Measurements from ENCODE around the gene RARG.

The RARG gene

GRCh38 chr12:53231921-53232645 is at the start of gene RARG:
Gene RARG (minus strand): TSS chr12:53232209. CDS start chr12:53227545, 4,664 bp downstream.
- DNase-seq, result peak; percentile 24

DNA sequence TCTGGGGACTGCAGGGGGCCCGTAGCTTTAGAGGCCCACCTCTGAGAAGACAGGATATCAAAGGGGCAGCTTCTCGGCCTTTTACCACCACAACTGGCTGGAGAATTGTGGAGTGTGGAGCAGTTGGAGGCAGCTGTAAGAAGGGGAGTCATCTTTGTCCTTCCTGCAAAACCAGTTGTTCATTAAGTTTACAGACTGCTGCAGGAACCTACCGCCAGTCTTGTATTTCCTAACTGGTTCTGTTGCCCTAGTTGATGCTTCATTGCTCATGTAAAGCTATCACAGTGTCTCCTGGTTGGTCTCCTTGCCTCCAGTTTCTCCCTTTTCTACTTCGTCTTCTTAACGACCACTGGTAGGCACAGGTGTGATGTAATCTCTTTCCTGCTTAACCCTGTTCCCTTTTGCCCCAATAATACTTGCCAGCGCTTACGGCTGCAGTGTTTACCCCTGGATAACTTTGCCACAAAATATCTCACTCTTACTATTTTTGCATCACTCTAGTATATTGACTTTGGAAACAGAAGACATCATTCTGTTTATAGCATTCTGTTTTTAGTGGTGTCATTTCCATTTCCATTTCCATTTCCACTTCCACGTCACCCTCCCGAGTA is 48.0 kb upstream of the RARG start:
- no peak for DNase-seq

DNA sequence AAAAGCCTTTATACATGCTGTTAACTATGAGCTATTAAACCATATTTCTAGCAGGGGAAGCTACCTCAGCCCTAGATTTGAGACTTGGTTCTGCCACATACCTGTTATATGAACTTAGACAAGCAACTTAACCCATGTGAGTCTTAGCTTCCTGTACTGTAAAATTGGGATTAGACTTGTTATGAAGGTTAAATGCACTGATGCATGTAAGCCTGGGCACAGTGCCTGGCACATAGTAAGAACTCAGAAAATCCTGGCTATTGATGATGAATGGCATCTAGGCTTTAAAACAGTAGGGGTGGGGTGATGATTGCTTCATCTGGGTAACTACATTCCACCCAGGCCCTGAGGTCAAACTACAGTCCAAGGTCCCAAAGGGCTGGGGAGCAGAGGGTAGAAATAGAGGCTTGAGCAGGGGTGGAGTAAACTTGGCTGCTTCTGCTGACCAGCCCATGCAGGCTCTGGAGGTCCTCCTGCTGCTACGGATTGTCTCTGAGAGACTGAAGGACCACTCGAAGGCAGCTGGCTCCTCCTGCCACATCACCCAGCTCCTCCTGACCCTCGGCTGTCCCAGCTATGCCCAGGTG is 47.4 kb upstream of the RARG start:
- DNase-seq, result no peak

GRCh38 chr12:53277981-53278380 is 46.0 kb upstream of the RARG start:
- no peak for DNase-seq

DNA sequence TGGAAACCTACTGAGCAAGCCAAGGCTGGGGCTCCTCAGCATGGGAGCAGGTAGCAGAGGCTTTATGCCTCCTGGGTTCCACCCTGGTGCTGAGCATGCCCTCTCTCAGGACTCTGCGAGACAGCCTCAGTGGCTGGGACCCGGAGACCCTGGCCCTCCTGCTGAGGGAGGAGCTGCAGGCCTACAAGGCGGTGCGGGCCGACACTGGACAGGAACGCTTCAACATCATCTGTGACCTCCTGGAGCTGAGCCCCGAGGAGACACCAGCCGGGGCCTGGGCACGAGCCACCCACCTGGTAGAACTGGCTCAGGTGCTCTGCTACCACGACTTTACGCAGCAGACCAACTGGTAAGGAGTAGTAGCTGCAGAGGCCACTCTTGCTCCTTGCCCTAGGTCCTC is 44.5 kb upstream of the RARG start:
- DNase-seq, result no peak

- DNase-seq, result no peak
Observed at GRCh38 chr12:53274445-53274844, 42.4 kb upstream of the RARG start.

GRCh38 chr12:53268630-53269562 is 36.9 kb upstream of the RARG start:
- DNase-seq, result no peak

DNA sequence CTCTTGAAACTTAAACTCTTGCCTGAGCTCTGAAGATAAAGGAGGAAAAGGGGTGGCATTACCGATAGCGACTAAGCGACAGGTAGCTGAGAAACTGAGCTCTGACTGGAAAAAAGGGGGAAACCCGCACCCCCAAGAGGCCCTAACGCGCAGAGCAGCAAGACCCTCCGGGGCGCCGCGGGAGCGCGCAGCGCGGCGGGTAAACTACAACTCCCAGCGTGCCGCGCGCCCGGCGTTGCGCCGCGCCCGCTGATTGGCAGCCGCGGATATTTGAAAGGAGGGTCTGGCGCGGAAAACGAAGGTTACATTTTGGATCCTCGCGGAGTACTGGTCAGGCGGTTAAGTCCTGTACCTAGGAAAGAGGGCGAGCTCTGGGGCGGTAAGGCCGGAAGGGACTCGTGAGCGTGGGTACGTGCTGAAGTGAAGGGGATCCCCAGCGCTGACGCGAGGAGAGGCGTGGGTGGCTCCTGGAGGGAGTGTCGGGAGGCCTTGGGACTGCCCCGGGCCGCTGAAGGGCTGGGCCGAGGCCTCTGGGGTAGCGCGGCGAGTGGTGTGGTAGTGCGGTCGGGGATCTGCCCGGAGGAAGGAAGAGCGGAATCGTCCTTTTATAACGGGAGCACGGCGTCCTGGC is 36.1 kb upstream of the RARG start, which contains the start of gene ESPL1:
ESPL1 (plus strand) TSS at position 301 of the 631 bp plus-strand sequence. CDS start 468 bp downstream, outside the sequence.
- peak; percentile 44 for DNase-seq

GRCh38 chr12:53267306-53267998 is 35.4 kb upstream of the RARG start:
- DNase-seq, result no peak

DNA sequence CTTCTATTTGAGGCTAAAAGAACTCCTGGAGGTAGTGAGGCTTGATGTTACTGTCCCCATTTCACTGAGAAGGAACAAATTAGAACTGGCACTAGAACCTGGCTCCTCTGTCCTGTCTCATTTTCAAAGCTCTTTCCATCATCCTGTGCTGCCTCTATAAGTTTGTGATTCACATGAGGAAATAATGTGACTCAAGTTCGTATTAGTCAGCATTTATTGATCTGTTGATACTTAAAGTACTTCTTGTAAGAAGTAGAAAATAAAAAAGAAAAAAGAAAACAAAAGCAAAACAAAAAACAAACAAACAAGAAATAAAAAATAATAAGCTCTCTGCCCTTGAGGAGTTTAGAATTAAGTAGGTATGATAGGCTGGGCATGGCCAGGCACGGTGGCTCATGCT is 33.8 kb upstream of the RARG start:
- DNase-seq, result no peak

DNA sequence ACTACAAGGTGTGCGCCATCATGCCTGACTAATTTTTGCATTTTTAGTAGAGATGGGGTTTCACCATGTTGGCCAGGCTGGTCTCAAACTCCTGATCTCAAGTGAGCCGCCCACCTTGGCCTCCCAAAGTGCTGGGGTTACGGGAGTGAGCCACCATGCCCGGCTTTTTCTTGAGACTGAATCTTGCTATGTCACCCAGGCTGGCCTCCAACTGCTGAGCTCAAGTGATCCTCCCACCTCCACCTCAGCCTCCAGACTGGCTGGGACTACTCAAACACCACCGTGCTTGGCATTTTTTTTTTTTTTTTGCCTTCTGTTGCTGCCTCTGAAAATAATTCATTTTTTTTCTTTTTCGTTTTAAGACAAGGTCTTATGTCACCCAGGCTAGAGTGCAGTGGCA is 27.9 kb upstream of the RARG start:
- no peak for DNase-seq

DNA sequence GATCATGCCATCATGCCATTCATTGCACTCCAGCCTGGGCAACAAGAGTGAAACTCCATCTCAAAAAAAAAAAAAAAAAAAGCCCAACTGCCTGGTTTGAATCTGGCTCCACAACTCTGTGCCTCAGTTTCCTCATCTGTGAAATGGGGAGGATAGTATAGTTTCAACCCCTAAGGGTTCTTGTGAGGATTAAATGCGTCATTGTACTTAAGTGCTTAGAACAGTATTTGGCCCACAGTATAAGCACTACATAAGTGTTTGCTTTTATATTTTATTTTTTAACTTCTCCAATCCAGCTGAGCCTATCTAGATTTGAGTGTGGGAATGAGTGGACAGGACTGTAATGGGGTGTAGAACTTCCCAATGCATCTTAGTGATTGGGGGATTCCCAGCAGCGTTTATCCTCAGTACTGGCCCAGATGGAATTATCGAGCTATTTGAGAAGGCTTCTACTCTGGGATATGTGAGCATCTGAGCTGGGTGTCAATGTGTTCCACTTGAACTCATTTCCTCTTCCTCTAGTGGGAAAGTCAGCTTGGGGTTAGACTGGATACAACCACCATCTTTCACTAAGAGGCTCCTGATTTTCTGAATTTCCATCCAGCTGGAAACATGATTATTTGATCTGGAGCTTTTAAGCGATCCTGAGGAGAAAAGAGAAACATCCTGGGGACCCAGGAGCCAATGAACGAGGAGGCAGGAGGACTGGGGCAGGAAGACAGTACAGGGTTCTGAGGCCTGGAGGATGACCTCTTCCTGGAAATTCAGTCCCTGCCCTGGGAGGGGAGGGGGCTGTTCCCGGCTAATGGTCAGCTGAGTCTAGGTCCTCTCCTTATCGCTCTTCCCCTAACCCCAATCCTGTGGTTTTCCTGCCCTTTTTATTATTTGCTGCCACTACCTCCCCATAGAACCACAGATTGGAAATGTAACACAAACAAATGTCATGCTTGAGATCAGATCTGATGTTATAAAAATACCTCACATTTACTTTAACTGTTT is 26.8 kb upstream of the RARG start:
- no peak for DNase-seq

DNA sequence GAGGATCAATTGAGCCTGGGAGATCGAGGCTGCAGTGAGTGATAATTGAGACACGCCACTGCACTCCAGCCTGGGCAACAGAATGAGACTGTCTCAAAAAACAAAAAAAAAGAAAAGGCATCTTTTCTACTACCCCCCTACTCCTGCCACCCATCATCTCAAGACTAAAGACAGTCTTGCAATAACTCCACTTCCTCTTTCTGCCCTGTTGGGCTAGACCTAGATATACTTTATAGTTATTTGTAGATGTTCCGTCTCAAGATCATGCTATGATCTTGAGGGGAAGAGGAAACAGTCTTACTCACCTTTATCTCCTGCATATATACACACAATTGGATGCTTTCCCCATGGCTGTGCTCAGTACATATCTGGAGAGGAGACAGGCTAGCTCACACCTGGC is 24.0 kb upstream of the RARG start:
- no peak for DNase-seq

GRCh38 chr12:53254816-53255545 is 23.0 kb upstream of the RARG start:
- no peak for DNase-seq

DNA sequence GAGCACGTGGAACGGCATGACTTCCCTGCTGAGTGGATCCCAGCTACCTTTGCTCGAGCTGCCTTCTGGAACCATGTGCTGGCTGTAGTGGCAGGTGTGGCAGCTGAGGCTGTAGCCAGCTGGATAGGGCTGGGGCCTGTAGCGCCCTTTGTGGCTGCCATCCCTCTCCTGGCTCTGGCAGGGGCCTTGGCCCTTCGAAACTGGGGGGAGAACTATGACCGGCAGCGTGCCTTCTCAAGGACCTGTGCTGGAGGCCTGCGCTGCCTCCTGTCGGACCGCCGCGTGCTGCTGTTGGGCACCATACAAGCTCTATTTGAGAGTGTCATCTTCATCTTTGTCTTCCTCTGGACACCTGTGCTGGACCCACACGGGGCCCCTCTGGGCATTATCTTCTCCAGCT is 21.3 kb upstream of the RARG start:
- no peak for DNase-seq

GRCh38 chr12:53252349-53252916 is 20.4 kb upstream of the RARG start:
- DNase-seq, result no peak

- peak; percentile 17 for DNase-seq
Observed at GRCh38 chr12:53251477-53252348, 19.7 kb upstream of the RARG start.

- no peak for DNase-seq
Observed at GRCh38 chr12:53245286-53245685, 13.3 kb upstream of the RARG start.

GRCh38 chr12:53244337-53244736 is 12.3 kb upstream of the RARG start:
- no peak for DNase-seq

Measured in NCI-H446 treated with DMSO at 0.1 percent for 48 hours (cell line).